ENCODE measurements around the gene TYR. TPM values are rescaled to one million over a fixed set of nuclear protein-coding genes. Genes with fewer than 3 reads are reported as not detected.
"Not testable (repeated sequence)": the region's sequence is repeated elsewhere in the genome, so short reads cannot be mapped to it uniquely, and the experiment has no call there.

Gene TYR
- total RNA-seq, 4 donors from 2014 or later: 4.2 to 11.4 (median 10.9) TPM

DNA sequence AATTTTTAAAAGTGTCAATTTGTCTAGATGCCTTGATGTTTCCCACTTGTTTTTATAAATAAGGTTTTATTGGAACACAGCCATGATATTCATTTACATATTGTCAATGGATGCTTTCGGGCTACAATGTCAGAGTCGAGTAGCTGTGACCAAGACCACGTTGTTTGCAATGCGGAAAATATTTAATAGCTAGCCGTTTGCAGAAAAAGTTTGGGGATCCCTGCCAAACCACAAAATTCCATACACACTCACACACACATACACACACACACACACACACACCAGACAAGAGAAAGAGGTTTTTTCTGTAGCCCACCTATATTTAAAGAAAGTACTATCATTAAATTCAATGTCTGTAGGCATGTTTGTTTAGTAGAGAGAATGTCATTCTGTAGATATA, 58.3 kb downstream of the TYR start:
- intact Hi-C loops (cut with DNase I; ENCODE audit: low total_unique reads): no loop called here
- no peak for TF ChIP-seq POLR2A (IDR thresholded peaks at IDR 0.05)
- TF ChIP-seq, protein P1, sequence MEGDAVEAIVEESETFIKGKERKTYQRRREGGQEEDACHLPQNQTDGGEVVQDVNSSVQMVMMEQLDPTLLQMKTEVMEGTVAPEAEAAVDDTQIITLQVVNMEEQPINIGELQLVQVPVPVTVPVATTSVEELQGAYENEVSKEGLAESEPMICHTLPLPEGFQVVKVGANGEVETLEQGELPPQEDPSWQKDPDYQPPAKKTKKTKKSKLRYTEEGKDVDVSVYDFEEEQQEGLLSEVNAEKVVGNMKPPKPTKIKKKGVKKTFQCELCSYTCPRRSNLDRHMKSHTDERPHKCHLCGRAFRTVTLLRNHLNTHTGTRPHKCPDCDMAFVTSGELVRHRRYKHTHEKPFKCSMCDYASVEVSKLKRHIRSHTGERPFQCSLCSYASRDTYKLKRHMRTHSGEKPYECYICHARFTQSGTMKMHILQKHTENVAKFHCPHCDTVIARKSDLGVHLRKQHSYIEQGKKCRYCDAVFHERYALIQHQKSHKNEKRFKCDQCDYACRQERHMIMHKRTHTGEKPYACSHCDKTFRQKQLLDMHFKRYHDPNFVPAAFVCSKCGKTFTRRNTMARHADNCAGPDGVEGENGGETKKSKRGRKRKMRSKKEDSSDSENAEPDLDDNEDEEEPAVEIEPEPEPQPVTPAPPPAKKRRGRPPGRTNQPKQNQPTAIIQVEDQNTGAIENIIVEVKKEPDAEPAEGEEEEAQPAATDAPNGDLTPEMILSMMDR (IDR thresholded peaks at IDR 0.05): no peak
- WGBS, 2 donors: 65 to 72% methylated on average over 5 of the region's 5 CpGs
- no peak for DNase-seq (ENCODE audit: low spot score in 2 of 2)
- no peak overlapping the region for H3K4me3 ChIP-seq (ENCODE audit: low read depth, poor library complexity, severe bottlenecking)

DNA sequence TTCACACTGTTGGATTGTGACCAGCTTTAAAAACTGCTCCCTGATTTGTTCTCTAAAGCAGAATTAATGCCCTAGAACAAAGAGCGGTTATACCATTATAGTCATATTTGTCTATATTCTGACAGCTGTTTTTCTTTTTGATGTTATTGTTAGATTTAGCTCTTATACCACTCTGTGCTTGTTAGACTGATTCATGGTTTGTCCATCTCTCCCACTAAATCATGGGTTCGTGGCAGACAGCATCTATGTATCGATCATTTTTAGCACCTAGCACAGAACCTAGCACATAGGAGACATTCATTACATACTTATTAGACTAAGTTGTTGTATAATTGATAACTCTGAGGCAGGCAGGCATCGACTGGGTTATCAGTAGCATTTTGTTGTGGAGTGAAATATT, 69.3 kb downstream of the TYR start:
- DNase-seq (ENCODE audit: low spot score in 2 of 2); intact Hi-C loops (cut with DNase I; ENCODE audit: low total_unique reads); H3K4me3 ChIP-seq (ENCODE audit: low read depth, poor library complexity, severe bottlenecking): not testable (repeated sequence)
- WGBS, 2 donors: 79 to 86% methylated on average over 4 of the region's 4 CpGs

DNA sequence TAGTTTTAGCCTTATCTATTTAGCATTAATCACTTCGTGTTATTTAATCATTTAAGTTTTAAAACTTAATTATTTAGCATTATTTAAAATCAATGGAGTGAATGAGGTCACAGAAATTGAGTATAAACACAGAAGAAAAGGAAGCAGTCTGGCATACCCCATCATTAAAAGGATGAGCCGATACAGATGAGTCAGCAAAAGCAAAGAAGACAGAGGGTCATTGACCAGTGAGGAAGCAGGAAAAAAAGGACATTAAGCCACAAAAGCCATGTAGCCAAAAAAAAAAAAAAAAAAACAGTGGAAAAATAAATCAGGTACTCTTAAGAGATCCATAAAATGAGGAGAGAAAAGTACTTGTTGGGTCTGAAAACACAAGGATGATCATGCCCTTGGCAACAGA, 71.5 kb downstream of the TYR start:
- intact Hi-C loops (cut with DNase I; ENCODE audit: low total_unique reads): no loop called here
- H3K4me3 ChIP-seq (ENCODE audit: low read depth, poor library complexity, severe bottlenecking): no peak overlapping the region
- TF ChIP-seq POLR2A (IDR thresholded peaks at IDR 0.05): no peak
- TF ChIP-seq, protein P1 (IDR thresholded peaks at IDR 0.05): no peak
- no peak for DNase-seq (ENCODE audit: low spot score in 2 of 2)
- WGBS, 2 donors: 55% methylated on average over 2 of the region's 2 CpGs

DNA sequence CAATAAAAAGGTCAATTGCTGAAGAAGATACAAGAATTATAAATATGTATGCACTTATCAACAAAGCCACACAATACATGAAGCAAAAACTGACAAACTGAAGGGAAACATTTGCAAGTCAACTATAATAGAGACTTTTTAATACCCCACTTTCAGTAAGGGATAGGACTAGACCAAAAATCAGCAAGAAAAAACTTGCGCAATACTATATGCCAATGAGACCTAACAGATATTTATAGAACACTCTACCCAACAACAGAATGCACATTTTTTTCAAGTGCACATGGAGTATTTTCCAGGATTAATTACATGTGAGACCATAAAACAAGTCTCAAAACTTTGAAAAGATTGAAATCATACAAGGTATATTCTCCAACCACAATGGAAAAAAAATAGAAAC, 83.8 kb downstream of the TYR start:
- H3K4me3 ChIP-seq (ENCODE audit: low read depth, poor library complexity, severe bottlenecking); intact Hi-C loops (cut with DNase I; ENCODE audit: low total_unique reads); DNase-seq (ENCODE audit: low spot score in 2 of 2): not testable (repeated sequence)
- WGBS, 2 donors: 97 to 100% methylated on average over 1 of the region's 1 CpG

DNA sequence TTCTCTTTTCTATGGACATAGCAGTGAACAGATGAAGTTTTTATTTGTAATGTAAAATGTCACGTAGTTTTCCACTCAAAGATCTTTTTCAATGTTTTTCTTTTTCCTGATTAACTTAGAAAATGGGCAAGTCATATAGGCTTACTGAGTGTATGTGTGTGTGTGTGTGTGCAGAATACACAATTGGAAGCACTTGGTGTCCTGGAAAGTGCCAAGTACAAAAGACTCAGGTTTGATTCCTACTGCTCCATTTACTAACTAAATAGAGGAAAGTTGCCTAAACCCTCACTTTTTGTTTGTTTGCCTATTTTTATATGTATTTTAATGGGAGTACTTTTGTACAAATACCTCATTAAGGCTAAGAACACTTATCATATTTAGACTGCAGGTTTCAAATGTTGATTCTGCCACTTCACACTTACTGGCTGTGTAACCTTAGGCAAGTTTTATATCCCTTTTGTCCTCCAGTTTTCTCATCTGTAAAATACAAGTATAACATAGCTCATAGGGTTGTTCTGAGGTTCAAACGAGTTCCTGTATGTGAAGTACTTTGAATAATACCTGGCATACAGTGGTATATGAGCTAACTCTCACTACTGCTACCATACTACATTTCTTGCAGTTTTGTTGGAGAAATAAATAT, 90.1 kb downstream of the TYR start:
- TF ChIP-seq POLR2A (IDR thresholded peaks at IDR 0.05): no peak
- 57 to 59% methylated on average over 2 of the region's 2 CpGs for WGBS, 2 donors
- intact Hi-C loops (cut with DNase I; ENCODE audit: low total_unique reads): no loop called here
- DNase-seq (ENCODE audit: low spot score in 2 of 2): no peak
- no peak overlapping the region for H3K4me3 ChIP-seq (ENCODE audit: low read depth, poor library complexity, severe bottlenecking)

DNA sequence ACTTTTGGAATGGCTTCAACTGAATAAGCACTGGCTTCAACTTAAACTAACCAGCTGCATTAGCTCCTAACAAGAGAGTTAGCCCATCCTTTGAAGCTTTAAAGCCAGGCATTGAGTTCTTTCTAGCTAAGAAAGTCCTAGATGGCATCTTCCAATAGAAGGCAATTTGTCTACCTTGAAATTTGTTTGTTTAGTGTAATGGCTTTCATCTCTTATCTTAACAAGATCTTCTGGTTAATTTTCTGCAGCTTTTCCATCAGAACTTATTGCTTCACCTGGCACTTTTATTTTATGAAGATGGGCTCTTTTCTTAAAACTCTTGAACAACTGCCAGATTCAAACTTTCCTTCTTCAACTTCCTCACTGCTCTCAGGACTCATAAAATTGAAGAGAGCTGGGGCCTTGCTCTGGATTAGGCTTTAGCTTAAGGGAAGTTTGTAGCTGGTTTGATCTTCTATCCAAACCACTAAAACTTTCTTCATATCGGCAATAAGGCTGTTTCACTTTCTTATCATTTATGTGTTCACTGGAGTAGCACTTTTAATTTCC, 94.9 kb downstream of the TYR start:
- DNase-seq (ENCODE audit: low spot score in 2 of 2); H3K4me3 ChIP-seq (ENCODE audit: low read depth, poor library complexity, severe bottlenecking); intact Hi-C loops (cut with DNase I; ENCODE audit: low total_unique reads): not testable (repeated sequence)
- WGBS, 2 donors: 57 to 71% methylated on average over 1 of the region's 1 CpG

DNA sequence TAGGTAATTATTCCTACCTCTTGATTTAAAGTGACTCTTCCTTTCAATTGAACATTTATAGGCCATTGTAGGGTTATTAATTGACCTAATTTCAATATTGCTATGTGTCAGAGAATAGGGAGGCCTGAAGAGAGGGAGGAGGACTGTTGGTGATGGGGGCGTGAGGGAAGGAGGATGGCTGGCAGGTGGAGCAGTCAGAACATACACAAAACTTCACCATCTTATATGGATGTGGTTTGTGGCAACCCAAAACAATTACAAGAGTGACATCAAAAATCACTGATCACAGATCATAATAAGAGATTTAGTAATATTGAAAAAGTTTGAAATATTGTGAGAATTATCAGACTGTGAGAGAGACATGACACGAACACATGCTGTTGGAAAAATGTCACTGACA, 95.5 kb downstream of the TYR start:
- WGBS, 2 donors: 81 to 84% methylated on average over 2 of the region's 2 CpGs
- DNase-seq (ENCODE audit: low spot score in 2 of 2); H3K4me3 ChIP-seq (ENCODE audit: low read depth, poor library complexity, severe bottlenecking); intact Hi-C loops (cut with DNase I; ENCODE audit: low total_unique reads): not testable (repeated sequence)

DNA sequence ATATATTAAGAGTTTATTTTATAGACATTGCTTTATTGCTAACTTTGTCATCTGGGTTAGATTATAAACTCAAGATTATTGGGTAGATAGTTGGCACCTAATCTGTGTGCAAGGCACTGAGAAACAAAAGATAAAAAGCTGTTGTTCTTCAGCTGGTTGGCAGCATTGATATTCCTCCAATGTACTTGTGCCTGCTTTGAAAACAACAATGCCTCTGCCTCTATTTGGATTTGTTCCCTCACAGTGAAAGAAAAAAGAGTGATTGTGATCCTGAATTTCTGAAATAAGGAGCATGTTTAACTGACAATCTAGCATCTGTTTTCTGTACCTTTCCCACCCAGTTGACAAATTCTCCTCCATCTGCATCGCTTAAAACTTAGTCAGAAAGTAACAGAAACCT, 98.3 kb downstream of the TYR start:
- intact Hi-C loops (cut with DNase I; ENCODE audit: low total_unique reads): no loop called here
- no peak for TF ChIP-seq POLR2A (IDR thresholded peaks at IDR 0.05)
- TF ChIP-seq, protein P1 (IDR thresholded peaks at IDR 0.05): no peak
- no peak overlapping the region for H3K4me3 ChIP-seq (ENCODE audit: low read depth, poor library complexity, severe bottlenecking)
- DNase-seq (ENCODE audit: low spot score in 2 of 2): no peak
- 70 to 78% methylated on average over 1 of the region's 1 CpG for WGBS, 2 donors
